ENCODE data around the gene AKNA. TPM values are rescaled to one million over a fixed set of nuclear protein-coding genes. Genes with fewer than 3 reads are reported as not detected.

The AKNA gene
- total RNA-seq, 1 donor from 2014 or later, result 44.9 TPM

- DNase-seq (ENCODE audit: low spot score), result peak; percentile 78
Measured at GRCh38 chr9:114304416-114305188, 83.2 kb downstream of the AKNA start.

GRCh38 chr9:114303977-114304376 is 83.8 kb downstream of the AKNA start:
- peak; percentile 73 for DNase-seq (ENCODE audit: low spot score)

GRCh38 chr9:114303571-114303970 is 84.2 kb downstream of the AKNA start:
- peak; percentile 35 for DNase-seq (ENCODE audit: low spot score)

GRCh38 chr9:114302727-114303126 is 85.1 kb downstream of the AKNA start:
- DNase-seq (ENCODE audit: low spot score), result peak; percentile 28

DNA sequence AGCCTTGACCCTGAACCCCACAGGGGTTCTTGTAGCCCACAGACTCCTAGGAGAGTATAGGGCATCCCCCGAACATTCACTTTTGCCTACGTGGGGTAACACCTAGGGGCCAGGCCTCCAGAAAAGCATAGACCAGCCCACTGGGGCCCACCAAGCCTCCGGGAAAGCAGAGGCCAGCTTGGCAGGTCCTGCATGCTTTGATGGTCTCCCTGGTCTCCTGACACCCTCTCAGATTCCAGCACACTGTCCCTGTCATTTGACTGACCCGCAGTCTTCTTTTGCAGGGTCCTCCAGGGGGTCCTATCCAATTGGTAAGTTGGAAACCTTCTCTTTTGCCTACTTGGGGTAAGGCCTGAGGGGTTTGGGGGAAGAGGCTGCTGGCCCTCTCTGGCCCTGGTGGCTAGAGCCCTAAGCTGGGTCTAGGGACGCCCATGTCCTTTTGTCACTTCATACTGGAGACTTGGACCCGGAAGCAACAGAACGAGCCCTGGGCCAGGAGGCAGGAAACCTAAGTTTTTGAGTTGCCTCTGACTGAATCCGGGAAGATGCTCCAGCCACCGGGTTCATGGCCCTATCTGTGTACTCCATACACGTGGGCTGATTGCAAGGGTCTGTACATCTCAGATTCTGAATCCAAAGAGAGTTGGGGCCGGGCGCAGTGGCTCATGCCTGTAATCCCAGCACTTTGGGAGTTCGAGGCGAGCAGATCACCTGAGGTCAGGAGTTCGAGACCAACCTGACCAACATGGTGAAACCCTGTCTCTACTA is 85.8 kb downstream of the AKNA start:
- DNase-seq (ENCODE audit: low spot score), result peak; percentile 74

- DNase-seq (ENCODE audit: low spot score), result peak; percentile 80
Measured at GRCh38 chr9:114300846-114301797, 86.7 kb downstream of the AKNA start.

- DNase-seq (ENCODE audit: low spot score), result no peak
Measured at GRCh38 chr9:114300153-114300845, 87.5 kb downstream of the AKNA start.

DNA sequence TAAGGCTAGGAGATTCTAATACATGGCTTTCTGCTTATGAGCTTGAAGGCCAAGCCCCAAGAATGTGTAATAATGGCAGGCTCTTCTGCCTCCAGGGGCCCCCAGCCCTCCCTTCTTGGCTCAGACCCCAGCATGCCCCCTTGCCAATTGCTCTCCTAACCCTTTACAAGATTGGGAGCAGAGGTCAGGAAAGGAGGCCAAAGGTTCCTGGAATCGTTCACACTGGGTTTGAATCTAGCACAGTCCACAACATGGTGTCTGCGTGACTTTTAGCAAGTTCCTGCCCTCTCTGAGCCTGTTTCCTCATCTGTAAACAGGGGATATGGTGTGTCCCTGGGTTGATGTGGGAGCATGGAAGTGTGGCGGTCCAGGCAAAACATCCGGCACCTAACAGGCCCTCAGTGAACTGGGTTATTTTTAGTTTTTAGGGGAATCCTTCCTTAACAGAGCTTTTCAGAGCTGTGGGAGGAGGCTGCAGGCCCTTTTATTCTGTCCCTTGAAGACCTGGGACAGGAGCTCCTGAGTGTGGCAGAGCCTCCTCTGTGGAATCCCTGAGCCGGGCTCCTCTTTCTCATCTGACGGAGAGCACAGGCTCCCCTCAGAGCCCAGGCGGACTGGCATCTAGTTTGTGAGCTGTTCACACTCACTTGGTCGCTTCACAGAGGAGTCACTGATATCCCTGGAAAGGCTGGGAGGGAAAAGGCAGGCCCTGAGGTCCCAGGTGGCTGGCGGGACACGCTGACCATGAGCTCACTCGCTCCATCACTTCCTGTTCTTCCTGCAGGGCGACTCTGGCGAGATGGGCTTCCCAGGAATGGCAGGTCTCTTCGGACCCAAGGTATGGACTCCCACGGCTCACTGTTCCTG is 88.3 kb downstream of the AKNA start:
- DNase-seq (ENCODE audit: low spot score), result peak; percentile 69

DNA sequence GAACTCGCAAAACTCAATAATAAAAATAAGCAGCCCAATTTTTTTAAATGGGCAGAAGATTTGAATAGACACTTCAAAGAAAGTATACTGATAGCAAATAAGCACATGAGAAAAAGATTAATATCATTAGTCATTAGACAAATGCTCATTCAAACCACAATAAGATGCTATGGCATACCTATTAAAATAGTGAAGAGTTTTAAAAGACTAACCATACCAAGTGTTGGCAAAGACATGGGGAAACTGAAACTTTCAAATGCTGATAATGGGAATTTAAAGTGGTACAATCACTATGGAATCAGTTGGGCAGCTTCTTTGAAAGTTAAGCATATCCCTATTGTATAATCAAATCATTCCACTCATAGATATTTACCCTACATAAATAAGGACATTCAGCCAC is 91.4 kb downstream of the AKNA start:
- DNase-seq (ENCODE audit: low spot score), result no peak

- DNase-seq (ENCODE audit: low spot score), result no peak
Measured at GRCh38 chr9:114294664-114295063, 93.1 kb downstream of the AKNA start.

DNA sequence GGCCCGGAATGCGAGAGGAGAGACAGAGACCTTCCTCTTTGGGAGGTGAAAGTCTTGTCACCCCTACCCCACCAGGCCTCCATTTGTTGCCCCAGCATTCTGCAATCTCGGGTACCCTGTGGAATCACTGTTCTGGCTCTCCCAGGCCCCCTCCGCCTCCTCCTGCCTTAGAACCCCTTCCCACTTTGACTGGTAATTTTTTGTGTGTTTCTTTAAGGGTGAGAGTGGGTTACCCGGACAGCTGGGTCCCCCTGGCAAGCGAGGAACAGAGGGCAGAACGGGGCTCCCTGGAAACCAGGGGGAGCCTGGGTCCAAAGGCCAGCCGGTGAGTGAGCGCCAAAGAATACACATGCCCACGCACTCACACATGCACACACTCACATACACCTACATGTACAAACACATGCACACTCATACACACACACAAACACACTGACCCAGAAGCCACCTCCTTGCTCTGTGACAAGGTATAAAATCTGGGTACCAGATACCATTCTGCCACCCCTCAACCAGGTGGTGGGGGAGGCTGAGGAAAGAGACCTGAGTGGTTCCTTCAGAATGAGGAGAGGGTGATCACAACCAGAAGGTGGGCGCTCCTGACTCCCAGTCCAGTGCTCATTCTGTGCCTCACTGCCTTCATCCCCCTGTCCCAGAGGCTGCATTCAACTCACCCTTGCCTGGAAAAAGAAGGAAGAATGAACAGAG is 95.7 kb downstream of the AKNA start:
- peak; percentile 57 for DNase-seq (ENCODE audit: low spot score)

DNA sequence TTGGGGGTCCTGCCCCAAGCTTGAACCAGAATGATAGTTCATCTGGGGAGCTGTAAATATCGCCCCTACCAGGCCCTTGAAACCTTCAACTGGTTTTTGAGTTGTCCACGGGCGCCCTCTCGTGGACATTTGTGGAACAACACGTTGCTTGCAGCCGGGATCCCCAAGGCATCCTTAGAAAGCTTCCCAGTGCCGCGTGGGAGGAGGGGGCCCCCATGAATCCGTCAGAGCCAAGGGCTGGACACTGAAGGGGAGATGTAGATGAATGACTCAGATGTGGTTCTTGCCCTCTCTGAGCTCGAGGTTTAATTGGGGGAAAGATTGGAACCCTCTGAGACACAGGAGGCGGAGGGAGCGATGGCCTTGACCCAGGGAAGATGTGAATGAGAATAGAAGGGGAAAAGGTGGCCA is 96.7 kb downstream of the AKNA start:
- DNase-seq (ENCODE audit: low spot score), result peak; percentile 93

GRCh38 chr9:114290561-114290986 is 97.2 kb downstream of the AKNA start:
- peak; percentile 67 for DNase-seq (ENCODE audit: low spot score)

DNA sequence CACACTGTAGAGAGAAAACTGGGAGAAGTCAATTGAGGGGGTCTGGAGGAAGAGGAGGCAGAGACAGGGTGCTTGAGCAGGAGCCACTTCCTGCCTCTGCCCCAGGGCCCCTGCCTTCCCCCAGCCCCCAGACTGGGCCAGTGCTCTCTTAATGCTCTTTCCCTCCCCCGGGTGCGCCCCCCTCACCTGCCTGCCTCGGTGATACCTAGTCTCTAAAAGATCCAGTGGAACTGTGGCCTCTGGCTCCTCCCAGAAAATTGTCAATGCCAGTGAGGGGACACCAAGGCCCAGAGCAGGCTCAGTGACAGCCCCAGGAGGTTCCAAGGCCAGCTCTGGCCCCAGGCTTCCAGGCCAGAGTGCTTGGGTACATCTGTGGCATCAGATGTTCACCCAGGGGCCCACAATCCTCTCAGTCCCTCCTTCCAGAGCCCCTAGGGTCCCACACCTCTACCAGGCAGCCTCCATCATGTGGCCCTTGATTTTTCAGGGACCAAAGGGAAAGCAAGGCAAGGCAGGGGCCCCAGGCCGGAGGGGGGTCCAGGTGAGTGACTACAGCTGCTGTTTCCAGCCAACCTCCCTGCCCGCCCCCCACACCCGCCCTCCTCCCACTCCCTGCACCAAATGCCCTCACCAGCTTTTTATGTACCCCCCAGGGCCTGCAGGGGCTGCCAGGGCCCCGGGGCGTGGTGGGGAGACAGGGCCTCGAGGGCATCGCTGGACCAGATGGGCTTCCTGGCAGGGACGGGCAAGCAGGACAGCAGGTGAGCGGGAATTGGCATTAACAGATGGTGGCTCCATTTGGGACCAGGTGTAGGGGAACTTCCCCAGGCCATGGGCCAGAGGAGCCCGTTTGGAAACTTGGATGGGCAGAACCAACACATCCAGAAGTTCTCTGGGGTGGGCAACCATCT is 98.0 kb downstream of the AKNA start:
- peak; percentile 75 for DNase-seq (ENCODE audit: low spot score)

- DNase-seq (ENCODE audit: low spot score), result peak; percentile 78
Measured at GRCh38 chr9:114289106-114289505, 98.7 kb downstream of the AKNA start.

DNA sequence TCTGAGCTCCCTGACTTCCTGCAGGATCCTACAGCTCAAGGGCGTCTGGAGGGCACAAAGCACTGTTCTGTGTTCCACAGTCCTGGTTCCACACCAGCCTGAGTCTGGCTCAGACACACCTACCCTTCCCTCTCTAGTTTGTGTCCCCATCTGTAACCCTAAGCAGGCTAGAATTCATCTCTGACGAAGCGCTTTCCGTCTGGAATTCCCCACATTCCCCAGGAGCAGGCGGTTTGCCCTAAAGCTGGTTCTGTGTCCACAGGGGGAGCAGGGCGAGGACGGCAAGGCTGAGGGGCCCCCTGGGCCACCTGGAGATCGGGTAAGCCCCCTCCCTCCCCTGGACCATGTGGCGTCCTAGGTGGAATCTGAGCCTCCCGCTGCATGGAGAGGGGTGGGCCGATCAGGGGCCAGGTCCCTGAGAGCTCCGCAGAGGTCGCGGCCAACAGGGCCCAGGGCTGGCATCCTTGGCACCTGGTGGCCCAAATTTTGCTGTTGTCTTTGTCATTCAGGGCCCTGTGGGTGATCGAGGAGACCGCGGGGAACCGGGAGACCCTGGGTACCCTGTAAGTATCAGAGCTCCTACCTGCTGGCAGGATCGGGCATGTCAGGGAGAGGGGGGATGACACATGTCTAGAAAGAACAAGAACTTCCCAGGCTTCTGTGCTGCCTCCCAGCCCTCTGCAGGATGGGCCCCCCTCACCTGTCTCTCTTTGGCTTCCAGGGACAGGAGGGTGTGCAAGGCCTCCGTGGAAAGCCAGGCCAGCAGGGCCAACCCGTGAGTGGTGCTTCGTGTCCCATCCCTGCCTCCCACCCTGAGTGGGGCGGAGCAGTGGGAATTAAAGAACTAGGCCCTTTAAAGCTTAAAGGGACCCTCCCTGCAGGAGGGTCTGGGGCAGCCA is 99.3 kb downstream of the AKNA start:
- DNase-seq (ENCODE audit: low spot score), result peak; percentile 81

- peak; percentile 86 for DNase-seq (ENCODE audit: low spot score)
Measured at GRCh38 chr9:114287763-114288192, 100.0 kb downstream of the AKNA start.
